H1 (cell line): ENCODE data around the gene CAMTA1. TPM values are rescaled to one million over a fixed set of nuclear protein-coding genes. Genes with fewer than 3 reads are reported as not detected.

Source experiments
- CBX8 ChIP-seq: fragments of 300-800, 300-1000 bp; sonication (generic); IDR thresholded peaks from 2 replicates; pipeline ENCODE4 v1.7.1; 2016; ENCODE audit warnings: low read depth, low read length, borderline replicate concordance
- CHD2 ChIP-seq: IDR thresholded peaks from 2 replicates; pipeline ENCODE4 v1.6.1; 2012; ENCODE audit warnings: low read length, improper control_type of control experiment
- KDM4A ChIP-seq: IDR thresholded peaks from one replicate; pipeline ENCODE4 v1.7.1; 2012; ENCODE audit warnings: low read depth, mild to moderate bottlenecking, moderate library complexity, low read length, inconsistent platforms; ENCODE audit not compliant: severe bottlenecking
- PHF8 ChIP-seq: fragments of 200-600 bp; sonication (generic); conservative IDR thresholded peaks from 2 replicates; pipeline ENCODE4 v1.7.1; 2012; ENCODE audit warnings: low read depth, mild to moderate bottlenecking, inconsistent platforms, low read length, moderate library complexity
- SP1 ChIP-seq: IDR thresholded peaks from 2 replicates; pipeline ENCODE4 v1.6.1; 2011; ENCODE audit warnings: low read depth, low read length
- SP2 ChIP-seq: IDR thresholded peaks from 2 replicates; pipeline ENCODE4 v1.6.1; 2012; ENCODE audit warnings: mild to moderate bottlenecking, low read length, inconsistent platforms
- SUZ12 ChIP-seq: fragments of 200-600 bp; sonication (generic); IDR thresholded peaks from 2 replicates; pipeline ENCODE4 v1.6.1; 2012; ENCODE audit warnings: mild to moderate bottlenecking, inconsistent platforms, low read length, moderate library complexity, mixed read lengths
- TEAD4 ChIP-seq: IDR thresholded peaks from 2 replicates; pipeline ENCODE4 v1.6.1; 2012; ENCODE audit warnings: low read depth, low read length, inconsistent platforms, mixed read lengths
- polyA plus RNA-seq, 7 experiments: library from polyadenylated mRNA; depleted of rRNA in 3 of 7; stranded (reverse) in 5 of 7; unstranded in 2 of 7; fragments of >200 nt in 5 of 7; fragments of 200-250 nt in 2 of 7; gene quantifications; 1 replicate in 5 of 7; 2 replicates in 1 of 7; 4 replicates in 1 of 7; pipeline versions ENCODE4 v1.2.1 to v1.2.3, GENCODE V29; 2011 to 2013; ENCODE audit warnings: missing spikeins in 2 of 7, mixed read lengths in 2 of 7
- total RNA-seq: library from RNA; stranded (reverse); fragmentation: NEBNext Ultra II Directional; extraction: Animal tissue kit (Norgen Biotek cat#: 25700); gene quantifications from 2 replicates; pipeline ENCODE4 v1.2.1, GENCODE V29; 2021
- TF ChIP-seq, protein P1 (sequence below): fragments of 300-600 bp; sonication (generic); IDR thresholded peaks from 2 replicates; pipeline ENCODE4 v1.7.1; 2012; ENCODE audit warnings: low read length, moderate library complexity, mild to moderate bottlenecking, inconsistent platforms; ENCODE audit not compliant: insufficient replicate concordance
- TF ChIP-seq, protein P2 (sequence below): IDR thresholded peaks from 2 replicates; pipeline ENCODE4 v1.6.1; 2012; ENCODE audit warnings: low read length, inconsistent platforms

The CAMTA1 gene
- total and polyA plus RNA-seq, 2 of the 8 experiments (the other 6 are each of a cell fraction or from before 2014, with no cell fraction given) = 65.0 to 119 TPM

DNA sequence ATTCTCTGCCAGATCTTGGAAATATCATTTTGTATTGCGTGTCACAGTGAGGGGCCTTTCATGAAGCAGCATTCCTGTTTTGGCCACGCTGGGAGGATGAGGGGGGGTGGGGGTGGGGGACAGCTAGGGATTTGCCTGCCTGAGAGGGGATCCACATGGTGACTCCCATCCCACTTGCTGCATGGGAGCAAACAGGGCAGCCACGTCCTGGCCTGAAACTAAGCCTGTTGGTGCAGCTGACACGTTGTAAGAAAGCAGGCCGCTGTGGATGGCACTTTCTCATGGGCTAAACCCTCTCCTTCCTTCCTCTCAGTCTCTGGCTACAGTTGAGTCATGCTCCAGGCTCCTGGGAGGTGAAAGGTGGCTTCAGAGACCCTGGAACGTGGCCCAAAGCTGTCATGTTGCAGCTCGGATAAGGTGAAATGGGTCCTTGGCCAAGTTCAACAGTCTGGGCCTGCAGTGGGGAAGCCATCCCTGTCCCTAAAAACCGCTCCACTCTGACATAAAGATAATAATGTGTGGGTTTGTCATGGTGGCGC is 639.2 kb downstream of the CAMTA1 start (continued):
- TF ChIP-seq, protein P1, sequence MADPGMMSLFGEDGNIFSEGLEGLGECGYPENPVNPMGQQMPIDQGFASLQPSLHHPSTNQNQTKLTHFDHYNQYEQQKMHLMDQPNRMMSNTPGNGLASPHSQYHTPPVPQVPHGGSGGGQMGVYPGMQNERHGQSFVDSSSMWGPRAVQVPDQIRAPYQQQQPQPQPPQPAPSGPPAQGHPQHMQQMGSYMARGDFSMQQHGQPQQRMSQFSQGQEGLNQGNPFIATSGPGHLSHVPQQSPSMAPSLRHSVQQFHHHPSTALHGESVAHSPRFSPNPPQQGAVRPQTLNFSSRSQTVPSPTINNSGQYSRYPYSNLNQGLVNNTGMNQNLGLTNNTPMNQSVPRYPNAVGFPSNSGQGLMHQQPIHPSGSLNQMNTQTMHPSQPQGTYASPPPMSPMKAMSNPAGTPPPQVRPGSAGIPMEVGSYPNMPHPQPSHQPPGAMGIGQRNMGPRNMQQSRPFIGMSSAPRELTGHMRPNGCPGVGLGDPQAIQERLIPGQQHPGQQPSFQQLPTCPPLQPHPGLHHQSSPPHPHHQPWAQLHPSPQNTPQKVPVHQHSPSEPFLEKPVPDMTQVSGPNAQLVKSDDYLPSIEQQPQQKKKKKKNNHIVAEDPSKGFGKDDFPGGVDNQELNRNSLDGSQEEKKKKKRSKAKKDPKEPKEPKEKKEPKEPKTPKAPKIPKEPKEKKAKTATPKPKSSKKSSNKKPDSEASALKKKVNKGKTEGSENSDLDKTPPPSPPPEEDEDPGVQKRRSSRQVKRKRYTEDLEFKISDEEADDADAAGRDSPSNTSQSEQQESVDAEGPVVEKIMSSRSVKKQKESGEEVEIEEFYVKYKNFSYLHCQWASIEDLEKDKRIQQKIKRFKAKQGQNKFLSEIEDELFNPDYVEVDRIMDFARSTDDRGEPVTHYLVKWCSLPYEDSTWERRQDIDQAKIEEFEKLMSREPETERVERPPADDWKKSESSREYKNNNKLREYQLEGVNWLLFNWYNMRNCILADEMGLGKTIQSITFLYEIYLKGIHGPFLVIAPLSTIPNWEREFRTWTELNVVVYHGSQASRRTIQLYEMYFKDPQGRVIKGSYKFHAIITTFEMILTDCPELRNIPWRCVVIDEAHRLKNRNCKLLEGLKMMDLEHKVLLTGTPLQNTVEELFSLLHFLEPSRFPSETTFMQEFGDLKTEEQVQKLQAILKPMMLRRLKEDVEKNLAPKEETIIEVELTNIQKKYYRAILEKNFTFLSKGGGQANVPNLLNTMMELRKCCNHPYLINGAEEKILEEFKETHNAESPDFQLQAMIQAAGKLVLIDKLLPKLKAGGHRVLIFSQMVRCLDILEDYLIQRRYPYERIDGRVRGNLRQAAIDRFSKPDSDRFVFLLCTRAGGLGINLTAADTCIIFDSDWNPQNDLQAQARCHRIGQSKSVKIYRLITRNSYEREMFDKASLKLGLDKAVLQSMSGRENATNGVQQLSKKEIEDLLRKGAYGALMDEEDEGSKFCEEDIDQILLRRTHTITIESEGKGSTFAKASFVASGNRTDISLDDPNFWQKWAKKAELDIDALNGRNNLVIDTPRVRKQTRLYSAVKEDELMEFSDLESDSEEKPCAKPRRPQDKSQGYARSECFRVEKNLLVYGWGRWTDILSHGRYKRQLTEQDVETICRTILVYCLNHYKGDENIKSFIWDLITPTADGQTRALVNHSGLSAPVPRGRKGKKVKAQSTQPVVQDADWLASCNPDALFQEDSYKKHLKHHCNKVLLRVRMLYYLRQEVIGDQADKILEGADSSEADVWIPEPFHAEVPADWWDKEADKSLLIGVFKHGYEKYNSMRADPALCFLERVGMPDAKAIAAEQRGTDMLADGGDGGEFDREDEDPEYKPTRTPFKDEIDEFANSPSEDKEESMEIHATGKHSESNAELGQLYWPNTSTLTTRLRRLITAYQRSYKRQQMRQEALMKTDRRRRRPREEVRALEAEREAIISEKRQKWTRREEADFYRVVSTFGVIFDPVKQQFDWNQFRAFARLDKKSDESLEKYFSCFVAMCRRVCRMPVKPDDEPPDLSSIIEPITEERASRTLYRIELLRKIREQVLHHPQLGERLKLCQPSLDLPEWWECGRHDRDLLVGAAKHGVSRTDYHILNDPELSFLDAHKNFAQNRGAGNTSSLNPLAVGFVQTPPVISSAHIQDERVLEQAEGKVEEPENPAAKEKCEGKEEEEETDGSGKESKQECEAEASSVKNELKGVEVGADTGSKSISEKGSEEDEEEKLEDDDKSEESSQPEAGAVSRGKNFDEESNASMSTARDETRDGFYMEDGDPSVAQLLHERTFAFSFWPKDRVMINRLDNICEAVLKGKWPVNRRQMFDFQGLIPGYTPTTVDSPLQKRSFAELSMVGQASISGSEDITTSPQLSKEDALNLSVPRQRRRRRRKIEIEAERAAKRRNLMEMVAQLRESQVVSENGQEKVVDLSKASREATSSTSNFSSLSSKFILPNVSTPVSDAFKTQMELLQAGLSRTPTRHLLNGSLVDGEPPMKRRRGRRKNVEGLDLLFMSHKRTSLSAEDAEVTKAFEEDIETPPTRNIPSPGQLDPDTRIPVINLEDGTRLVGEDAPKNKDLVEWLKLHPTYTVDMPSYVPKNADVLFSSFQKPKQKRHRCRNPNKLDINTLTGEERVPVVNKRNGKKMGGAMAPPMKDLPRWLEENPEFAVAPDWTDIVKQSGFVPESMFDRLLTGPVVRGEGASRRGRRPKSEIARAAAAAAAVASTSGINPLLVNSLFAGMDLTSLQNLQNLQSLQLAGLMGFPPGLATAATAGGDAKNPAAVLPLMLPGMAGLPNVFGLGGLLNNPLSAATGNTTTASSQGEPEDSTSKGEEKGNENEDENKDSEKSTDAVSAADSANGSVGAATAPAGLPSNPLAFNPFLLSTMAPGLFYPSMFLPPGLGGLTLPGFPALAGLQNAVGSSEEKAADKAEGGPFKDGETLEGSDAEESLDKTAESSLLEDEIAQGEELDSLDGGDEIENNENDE = no peak
- TF ChIP-seq KDM4A (no peak), PHF8 (no peak), SP2 (no peak), SP1 (no peak), CHD2 (no peak), SUZ12 (no peak), CBX8 (no peak), TEAD4 (no peak)
- TF ChIP-seq, protein P2, sequence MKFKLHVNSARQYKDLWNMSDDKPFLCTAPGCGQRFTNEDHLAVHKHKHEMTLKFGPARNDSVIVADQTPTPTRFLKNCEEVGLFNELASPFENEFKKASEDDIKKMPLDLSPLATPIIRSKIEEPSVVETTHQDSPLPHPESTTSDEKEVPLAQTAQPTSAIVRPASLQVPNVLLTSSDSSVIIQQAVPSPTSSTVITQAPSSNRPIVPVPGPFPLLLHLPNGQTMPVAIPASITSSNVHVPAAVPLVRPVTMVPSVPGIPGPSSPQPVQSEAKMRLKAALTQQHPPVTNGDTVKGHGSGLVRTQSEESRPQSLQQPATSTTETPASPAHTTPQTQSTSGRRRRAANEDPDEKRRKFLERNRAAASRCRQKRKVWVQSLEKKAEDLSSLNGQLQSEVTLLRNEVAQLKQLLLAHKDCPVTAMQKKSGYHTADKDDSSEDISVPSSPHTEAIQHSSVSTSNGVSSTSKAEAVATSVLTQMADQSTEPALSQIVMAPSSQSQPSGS = no peak
